ENCODE measurements around the gene RAB22A. TPM values are rescaled to one million over a fixed set of nuclear protein-coding genes. Genes with fewer than 3 reads are reported as not detected.
A peak's percentile ranks its signal among the peaks of the same experiment; 100 is the strongest.

RAB22A gene
- total and polyA plus RNA-seq, 2 donors: 7.3 to 9.5 TPM

- no peak overlapping the region for H3K27ac ChIP-seq (ENCODE audit: low read depth in 1 of 2, low read length in 1 of 2)
- no peak overlapping the region for H3K4me3 ChIP-seq (ENCODE audit: low read length in 2 of 2)
- DNase-seq (ENCODE audit: low read depth in 6 of 9, low spot score in 9 of 9): no peak
- no peaks in the 10 kb centered on the region for H3K36me3 ChIP-seq (ENCODE audit: control insufficient read depth in 2 of 2, insufficient read depth in 2 of 2, low read length in 1 of 2)
- H3K9me3 ChIP-seq (ENCODE audit: control insufficient read depth in 2 of 2, insufficient read depth in 1 of 2, low read length in 1 of 2): no peaks in the 10 kb centered on the region
- WGBS: 96% methylated on average over 7 of the region's 7 CpGs
- no peaks in the 10 kb centered on the region for H3K27me3 ChIP-seq (ENCODE audit: control insufficient read depth in 2 of 2, insufficient read depth in 1 of 2, low read length in 1 of 2)
- H3K4me1 ChIP-seq (ENCODE audit: control insufficient read depth in 2 of 2, insufficient read depth in 2 of 2, low read length in 2 of 2): no peaks in the 10 kb centered on the region
Observed at GRCh38 chr20:58381627-58382026, 72.1 kb downstream of the RAB22A start.

GRCh38 chr20:58382096-58382495 is 72.6 kb downstream of the RAB22A start:
- Histone ChIP-seq H3K9me3 (ENCODE audit: control insufficient read depth in 2 of 2, insufficient read depth in 1 of 2, low read length in 1 of 2) (no peaks in the 10 kb centered on the region), H3K36me3 (ENCODE audit: control insufficient read depth in 2 of 2, insufficient read depth in 2 of 2, low read length in 1 of 2) (no peaks in the 10 kb centered on the region), H3K4me1 (ENCODE audit: control insufficient read depth in 2 of 2, insufficient read depth in 2 of 2, low read length in 2 of 2) (no peaks in the 10 kb centered on the region), H3K27me3 (ENCODE audit: control insufficient read depth in 2 of 2, insufficient read depth in 1 of 2, low read length in 1 of 2) (no peaks in the 10 kb centered on the region), H3K4me3 (ENCODE audit: low read length in 2 of 2) (no peak overlapping the region), H3K27ac (ENCODE audit: low read depth in 1 of 2, low read length in 1 of 2) (no peak overlapping the region)
- 95% methylated on average over 4 of the region's 4 CpGs for WGBS
- DNase-seq (ENCODE audit: low read depth in 6 of 9, low spot score in 9 of 9): no peak

DNA sequence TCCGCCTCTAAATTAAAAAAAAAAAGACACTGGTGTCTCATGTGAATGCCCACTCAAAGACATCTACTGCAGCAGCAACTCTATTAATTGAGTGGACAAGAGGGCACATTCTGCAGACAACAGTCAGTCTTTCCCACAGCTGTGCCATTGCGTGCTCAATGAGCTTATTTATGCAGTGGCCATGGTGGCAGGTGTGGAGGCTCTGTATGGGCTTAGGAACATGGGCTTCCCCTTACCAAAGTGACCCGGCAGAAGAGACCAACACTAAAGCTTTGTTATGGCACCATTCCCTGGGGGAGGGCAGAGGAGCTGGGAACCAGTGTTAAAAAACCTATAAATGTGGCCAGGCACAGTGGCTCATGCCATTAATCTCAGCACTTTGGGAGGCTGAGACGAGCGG is 75.3 kb downstream of the RAB22A start:
- no peak for DNase-seq (ENCODE audit: low read depth in 6 of 9, low spot score in 9 of 9)
- Histone ChIP-seq H3K27ac (ENCODE audit: low read depth in 1 of 2, low read length in 1 of 2) (no peak overlapping the region), H3K9me3 (ENCODE audit: control insufficient read depth in 2 of 2, insufficient read depth in 1 of 2, low read length in 1 of 2) (no peaks in the 10 kb centered on the region), H3K4me1 (ENCODE audit: control insufficient read depth in 2 of 2, insufficient read depth in 2 of 2, low read length in 2 of 2) (peaks cover 2% of the 10 kb centered on the region in 2 donors), H3K27me3 (ENCODE audit: control insufficient read depth in 2 of 2, insufficient read depth in 1 of 2, low read length in 1 of 2) (no peaks in the 10 kb centered on the region), H3K36me3 (ENCODE audit: control insufficient read depth in 2 of 2, insufficient read depth in 2 of 2, low read length in 1 of 2) (no peaks in the 10 kb centered on the region), H3K4me3 (ENCODE audit: low read length in 2 of 2) (no peak overlapping the region)
- WGBS: 97% methylated on average over 5 of the region's 5 CpGs

DNA sequence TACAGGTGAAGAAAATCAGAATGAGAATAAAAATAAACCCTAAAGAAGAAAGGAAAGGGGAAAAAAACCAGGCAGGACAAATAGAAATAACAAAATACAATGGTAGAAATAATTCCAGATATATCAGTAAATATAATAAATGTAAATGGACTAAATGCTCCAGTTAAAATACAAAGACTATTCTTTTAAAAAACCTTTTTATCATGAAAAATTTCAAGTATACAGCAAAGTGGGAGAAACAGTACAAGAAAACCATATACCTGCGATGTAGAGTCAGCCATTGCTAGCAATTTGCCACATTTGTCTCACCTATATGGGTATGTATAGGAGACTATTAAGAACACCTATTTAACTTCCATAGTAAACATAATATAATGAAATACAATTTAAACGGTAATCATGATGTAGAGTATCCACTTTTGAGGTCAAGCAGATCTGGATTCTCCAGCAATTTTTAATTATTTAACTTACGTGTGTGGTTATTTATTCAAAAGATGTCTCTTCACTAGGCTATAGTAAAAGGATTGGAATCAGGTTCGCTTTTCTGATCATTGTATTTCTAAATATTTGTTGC is 78.6 kb downstream of the RAB22A start:
- Histone ChIP-seq H3K36me3 (ENCODE audit: control insufficient read depth in 2 of 2, insufficient read depth in 2 of 2, low read length in 1 of 2) (peaks cover 0 to 12% of the 10 kb centered on the region in 2 donors), H3K9me3 (ENCODE audit: control insufficient read depth in 2 of 2, insufficient read depth in 1 of 2, low read length in 1 of 2) (no peaks in the 10 kb centered on the region), H3K4me1 (ENCODE audit: control insufficient read depth in 2 of 2, insufficient read depth in 2 of 2, low read length in 2 of 2) (peaks cover 13% of the 10 kb centered on the region in 2 donors), H3K4me3 (ENCODE audit: low read length in 2 of 2) (peak overlapping the region; percentile 54 to 83), H3K27ac (ENCODE audit: low read depth in 1 of 2, low read length in 1 of 2) (no peak overlapping the region), H3K27me3 (ENCODE audit: control insufficient read depth in 2 of 2, insufficient read depth in 1 of 2, low read length in 1 of 2) (no peaks in the 10 kb centered on the region)
- no peak for DNase-seq (ENCODE audit: low read depth in 6 of 9, low spot score in 9 of 9)
- WGBS: 87% methylated on average over 4 of the region's 4 CpGs

- DNase-seq (ENCODE audit: low read depth in 6 of 9, low spot score in 9 of 9): peak; percentile 76 to 97 (median 91)
- H3K4me3 ChIP-seq (ENCODE audit: low read length in 2 of 2): peak within 1 kb of the TSS; percentile 83 to 84
- peak within 1 kb of the TSS; percentile 89 for H3K27ac ChIP-seq (ENCODE audit: low read depth in 1 of 2, low read length in 1 of 2)
- H3K9me3 ChIP-seq (ENCODE audit: control insufficient read depth in 2 of 2, insufficient read depth in 1 of 2, low read length in 1 of 2): no peaks in the 10 kb centered on the region
- WGBS: under 1% methylated on average over 51 of the region's 51 CpGs
- peaks cover 13% of the 10 kb centered on the region in 2 donors for H3K4me1 ChIP-seq (ENCODE audit: control insufficient read depth in 2 of 2, insufficient read depth in 2 of 2, low read length in 2 of 2)
- peaks cover 2 to 15% of the 10 kb centered on the region in 2 donors for H3K36me3 ChIP-seq (ENCODE audit: control insufficient read depth in 2 of 2, insufficient read depth in 2 of 2, low read length in 1 of 2)
- H3K27me3 ChIP-seq (ENCODE audit: control insufficient read depth in 2 of 2, insufficient read depth in 1 of 2, low read length in 1 of 2): no peaks in the 10 kb centered on the region
Observed at GRCh38 chr20:58388882-58389323, 79.4 kb downstream of the RAB22A start, which contains the start of gene VAPB. VAPB (plus strand) TSS chr20:58389229; CDS start chr20:58389460, 231 bp downstream.

DNA sequence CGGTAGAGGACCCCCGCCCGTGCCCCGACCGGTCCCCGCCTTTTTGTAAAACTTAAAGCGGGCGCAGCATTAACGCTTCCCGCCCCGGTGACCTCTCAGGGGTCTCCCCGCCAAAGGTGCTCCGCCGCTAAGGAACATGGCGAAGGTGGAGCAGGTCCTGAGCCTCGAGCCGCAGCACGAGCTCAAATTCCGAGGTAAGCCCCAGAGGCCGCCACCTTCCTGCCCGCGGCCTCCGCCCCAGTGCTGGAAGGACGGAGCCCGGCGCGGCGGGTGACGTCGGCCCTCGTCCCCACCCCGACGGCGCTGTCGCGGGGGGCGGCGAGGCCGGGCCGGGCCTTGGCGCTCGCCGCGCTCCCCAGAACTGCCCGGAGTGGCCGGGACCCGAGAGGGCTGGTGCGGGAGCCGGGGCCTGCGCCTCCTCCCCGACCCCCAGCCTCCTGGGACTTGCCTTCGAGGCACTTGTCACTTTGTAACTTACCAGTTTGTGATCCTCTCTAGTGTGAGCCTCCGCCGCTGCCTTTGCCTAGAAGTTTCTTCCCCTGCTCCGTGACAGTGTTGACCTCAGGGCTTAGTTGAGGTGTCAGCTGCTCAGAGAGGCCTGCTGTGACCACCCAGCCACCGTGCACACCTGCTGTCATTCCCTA is 79.9 kb downstream of the RAB22A start:
- Histone ChIP-seq H3K27me3 (ENCODE audit: control insufficient read depth in 2 of 2, insufficient read depth in 1 of 2, low read length in 1 of 2) (no peaks in the 10 kb centered on the region), H3K4me3 (ENCODE audit: low read length in 2 of 2) (peak overlapping the region; percentile 83 to 84), H3K36me3 (ENCODE audit: control insufficient read depth in 2 of 2, insufficient read depth in 2 of 2, low read length in 1 of 2) (peaks cover 2 to 15% of the 10 kb centered on the region in 2 donors), H3K4me1 (ENCODE audit: control insufficient read depth in 2 of 2, insufficient read depth in 2 of 2, low read length in 2 of 2) (peaks cover 13% of the 10 kb centered on the region in 2 donors), H3K27ac (ENCODE audit: low read depth in 1 of 2, low read length in 1 of 2) (peak overlapping the region; percentile 89), H3K9me3 (ENCODE audit: control insufficient read depth in 2 of 2, insufficient read depth in 1 of 2, low read length in 1 of 2) (no peaks in the 10 kb centered on the region)
- DNase-seq (ENCODE audit: low read depth in 6 of 9, low spot score in 9 of 9): peak in 4 of 9 donors; percentile 15 to 54 (median 28)
- WGBS: 1% methylated on average over 56 of the region's 56 CpGs

GRCh38 chr20:58389968-58390658 is 80.6 kb downstream of the RAB22A start:
- no peak for DNase-seq (ENCODE audit: low read depth in 6 of 9, low spot score in 9 of 9)
- no peaks in the 10 kb centered on the region for H3K9me3 ChIP-seq (ENCODE audit: control insufficient read depth in 2 of 2, insufficient read depth in 1 of 2, low read length in 1 of 2)
- H3K27ac ChIP-seq (ENCODE audit: low read depth in 1 of 2, low read length in 1 of 2): peak overlapping the region; percentile 67 to 89
- peaks cover 2 to 19% of the 10 kb centered on the region in 2 donors for H3K36me3 ChIP-seq (ENCODE audit: control insufficient read depth in 2 of 2, insufficient read depth in 2 of 2, low read length in 1 of 2)
- 83% methylated on average over 17 of the region's 17 CpGs for WGBS
- peaks cover 13% of the 10 kb centered on the region in 2 donors for H3K4me1 ChIP-seq (ENCODE audit: control insufficient read depth in 2 of 2, insufficient read depth in 2 of 2, low read length in 2 of 2)
- H3K27me3 ChIP-seq (ENCODE audit: control insufficient read depth in 2 of 2, insufficient read depth in 1 of 2, low read length in 1 of 2): no peaks in the 10 kb centered on the region
- peak overlapping the region; percentile 83 to 84 for H3K4me3 ChIP-seq (ENCODE audit: low read length in 2 of 2)

DNA sequence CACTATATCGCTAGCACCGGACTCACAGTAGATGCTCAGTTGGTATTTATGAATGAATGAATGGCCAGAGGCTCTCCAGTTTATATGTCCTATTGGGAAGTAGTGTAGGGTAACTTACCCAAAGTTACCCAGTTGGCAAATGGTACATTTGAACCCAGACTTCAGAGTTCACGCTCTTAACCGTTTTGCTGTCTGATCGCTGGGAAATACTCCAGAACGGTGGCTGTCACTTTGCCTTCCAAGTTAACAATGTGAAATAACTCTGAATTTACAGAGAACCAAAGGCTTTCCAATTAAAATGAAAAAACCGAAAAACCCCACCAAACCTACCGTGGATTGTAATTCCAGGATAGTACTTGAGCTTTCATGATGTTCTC is 81.1 kb downstream of the RAB22A start:
- Histone ChIP-seq H3K9me3 (ENCODE audit: control insufficient read depth in 2 of 2, insufficient read depth in 1 of 2, low read length in 1 of 2) (no peaks in the 10 kb centered on the region), H3K27me3 (ENCODE audit: control insufficient read depth in 2 of 2, insufficient read depth in 1 of 2, low read length in 1 of 2) (no peaks in the 10 kb centered on the region), H3K27ac (ENCODE audit: low read depth in 1 of 2, low read length in 1 of 2) (no peak overlapping the region), H3K4me1 (ENCODE audit: control insufficient read depth in 2 of 2, insufficient read depth in 2 of 2, low read length in 2 of 2) (peaks cover 13 to 17% of the 10 kb centered on the region in 2 donors), H3K4me3 (ENCODE audit: low read length in 2 of 2) (peak overlapping the region in 1 of 2 donors; percentile 83), H3K36me3 (ENCODE audit: control insufficient read depth in 2 of 2, insufficient read depth in 2 of 2, low read length in 1 of 2) (peaks cover 2 to 19% of the 10 kb centered on the region in 2 donors)
- over 99% methylated on average over 8 of the region's 8 CpGs for WGBS
- DNase-seq (ENCODE audit: low read depth in 6 of 9, low spot score in 9 of 9): no peak

DNA sequence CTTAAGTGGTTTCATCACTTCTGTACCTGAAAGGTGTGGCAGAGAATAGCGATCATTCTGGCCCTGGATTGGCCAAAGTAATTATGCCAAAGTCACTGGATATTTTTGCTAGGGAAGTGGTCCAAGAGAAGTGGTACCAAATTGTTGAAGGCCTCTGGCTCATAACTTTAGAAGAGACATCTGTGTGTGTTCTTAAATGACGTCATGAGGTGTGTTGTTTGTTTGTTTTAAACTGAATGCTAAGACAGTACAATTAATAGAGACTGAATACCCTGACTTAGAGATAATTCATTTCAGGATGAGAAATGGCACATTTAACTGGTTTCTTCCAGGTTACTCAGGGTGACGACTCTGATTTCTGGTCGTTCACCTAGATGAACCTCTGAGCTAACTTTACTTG is 82.8 kb downstream of the RAB22A start:
- Histone ChIP-seq H3K27me3 (ENCODE audit: control insufficient read depth in 2 of 2, insufficient read depth in 1 of 2, low read length in 1 of 2) (no peaks in the 10 kb centered on the region), H3K4me3 (ENCODE audit: low read length in 2 of 2) (no peak overlapping the region), H3K27ac (ENCODE audit: low read depth in 1 of 2, low read length in 1 of 2) (no peak overlapping the region), H3K36me3 (ENCODE audit: control insufficient read depth in 2 of 2, insufficient read depth in 2 of 2, low read length in 1 of 2) (peaks cover 2 to 19% of the 10 kb centered on the region in 2 donors), H3K4me1 (ENCODE audit: control insufficient read depth in 2 of 2, insufficient read depth in 2 of 2, low read length in 2 of 2) (peaks cover 22% of the 10 kb centered on the region in 2 donors), H3K9me3 (ENCODE audit: control insufficient read depth in 2 of 2, insufficient read depth in 1 of 2, low read length in 1 of 2) (no peaks in the 10 kb centered on the region)
- 95% methylated on average over 4 of the region's 4 CpGs for WGBS
- DNase-seq (ENCODE audit: low read depth in 6 of 9, low spot score in 9 of 9): no peak

All from thymus (tissue), 11 donors.